ENCODE data around the gene FIZ1.
A peak's percentile ranks its signal among the peaks of the same experiment; 100 is the strongest.

- TF ChIP-seq POLR2A (IDR thresholded peaks at IDR 0.05; ENCODE audit: low read depth, low read length) (peak; percentile 62; the same call in 1 of the 2 replicates), POLR2AphosphoS5 (IDR thresholded peaks at IDR 0.05; ENCODE audit: low read depth, low read length) (no peak)
These were observed 735 bp upstream of the FIZ1 start, which contains the start of gene ZNF524 for GRCh38 chr19:55599842-55600661.
